CD8-positive, alpha-beta memory T cell (primary cell): Measurements from ENCODE around the gene TRANK1. TPM values are rescaled to one million over a fixed set of nuclear protein-coding genes. Genes with fewer than 3 reads are reported as not detected.
A peak's percentile ranks its signal among the peaks of the same experiment; 100 is the strongest.
"Not testable (repeated sequence)": the region's sequence is repeated elsewhere in the genome, so short reads cannot be mapped to it uniquely, and the experiment has no call there.

Experiments used
- CTCF ChIA-PET: fragments of 350-600 bp; sonication (Branson Sonifier 250); formaldehyde crosslinking; loops from one replicate; lab custom pipeline; 2021; ENCODE audit warnings: antibody characterized with exemption; lab: Charles Lee
- POLR2A ChIA-PET: fragments of 350-600 bp; sonication (Branson Sonifier 250); formaldehyde crosslinking; loops from one replicate; lab custom pipeline; 2021; ENCODE audit warnings: antibody characterized with exemption; lab: Charles Lee
- DNase-seq, 5 donors: peaks; one replicate each; pipeline versions ENCODE4 v3.0.0 to v3.0.0-alpha.2; 2020 to 2022; ENCODE audit warnings: mixed read lengths in 1 of 5
- H3K27ac ChIP-seq: one replicate; pipeline ENCODE4 v1.7.0; 2013; ENCODE audit warnings: low read depth, mild to moderate bottlenecking, low read length, moderate library complexity
- H3K27me3 ChIP-seq: 2 replicates; pipeline ENCODE4 v1.7.0; 2013; ENCODE audit warnings: low read length, mild to moderate bottlenecking; ENCODE audit not compliant: insufficient read depth, poor library complexity, severe bottlenecking
- H3K36me3 ChIP-seq: 2 replicates; pipeline ENCODE4 v1.7.0; 2013; ENCODE audit warnings: mild to moderate bottlenecking, low read length, moderate library complexity; ENCODE audit not compliant: insufficient read depth
- H3K4me1 ChIP-seq: 2 replicates; pipeline ENCODE4 v1.7.0; 2013; ENCODE audit warnings: mild to moderate bottlenecking, low read length, moderate library complexity; ENCODE audit not compliant: insufficient read depth
- H3K4me3 ChIP-seq: 2 replicates; pipeline ENCODE4 v1.7.0; 2013; ENCODE audit warnings: mild to moderate bottlenecking, low read length
- H3K9me3 ChIP-seq: 2 replicates; pipeline ENCODE4 v1.7.0; 2013; ENCODE audit warnings: mild to moderate bottlenecking, low read length
- H3K27ac Mint-ChIP-seq, 8 donors: one replicate each; pipeline ENCODE4 v1.8.0; 2020 to 2021; ENCODE audit warnings: mixed read lengths in 8 of 8, mild to moderate bottlenecking in 6 of 8, inconsistent platforms in 3 of 8, moderate library complexity in 3 of 8
- H3K27me3 Mint-ChIP-seq, 2 donors: one replicate each; pipeline ENCODE4 v1.8.0; 2020 to 2021; ENCODE audit warnings: mixed read lengths in 2 of 2, mild to moderate bottlenecking in 1 of 2, moderate library complexity in 1 of 2
- H3K36me3 Mint-ChIP-seq, 3 donors: one replicate each; pipeline ENCODE4 v1.8.0; 2020 to 2021; ENCODE audit warnings: mixed read lengths in 3 of 3, inconsistent platforms in 1 of 3, mild to moderate bottlenecking in 1 of 3
- H3K4me1 Mint-ChIP-seq, 3 donors: one replicate each; pipeline ENCODE4 v1.8.0; 2020 to 2021; ENCODE audit warnings: mixed read lengths in 3 of 3, inconsistent platforms in 1 of 3, mild to moderate bottlenecking in 1 of 3
- H3K4me3 Mint-ChIP-seq, 7 donors: one replicate each; pipeline ENCODE4 v1.8.0; 2020 to 2021; ENCODE audit warnings: mixed read lengths in 7 of 7, mild to moderate bottlenecking in 6 of 7, moderate library complexity in 4 of 7, inconsistent platforms in 2 of 7
- H3K9me3 Mint-ChIP-seq, 5 donors: one replicate each; pipeline ENCODE4 v1.8.0; 2020 to 2022; ENCODE audit warnings: mixed read lengths in 5 of 5, mild to moderate bottlenecking in 3 of 5, moderate library complexity in 2 of 5, inconsistent platforms in 1 of 5
- polyA plus RNA-seq: library from polyadenylated mRNA; unstranded; fragments of 300-500 nt; fragmentation: Illumina TruSeq; gene quantifications from one replicate; pipeline ENCODE4 v1.2.3, GENCODE V29; 2021
- total RNA-seq, 2 experiments: library from RNA; stranded (reverse); gene quantifications; one replicate each; pipeline ENCODE4 v1.2.3, GENCODE V29; 2021

Gene TRANK1
- total and polyA plus RNA-seq, 3 experiments from 2014 or later, result 12.7 to 33.2 (median 16.2) TPM

DNA sequence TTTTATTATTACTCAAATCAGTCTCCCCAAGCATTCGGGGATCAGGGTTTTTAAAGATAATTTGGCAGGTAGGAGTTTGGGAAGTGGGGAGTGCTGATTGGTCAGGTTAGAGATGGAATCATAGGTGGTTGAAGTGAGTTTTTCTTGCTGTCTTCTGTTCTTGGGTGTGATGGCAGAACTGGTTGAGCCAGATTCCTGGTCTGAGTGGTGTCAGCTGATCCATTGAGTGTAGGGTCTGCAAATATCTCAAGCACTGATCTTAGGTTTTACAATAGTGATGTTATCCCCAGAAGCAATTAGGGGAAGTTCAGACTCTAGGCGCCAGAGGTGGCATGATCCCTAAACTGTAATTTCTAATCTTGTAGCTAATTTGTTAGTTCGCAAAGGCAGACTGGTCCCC is 20.6 kb upstream of the TRANK1 start:
- CTCF ChIA-PET, result interaction anchor here (1.6 kb wide), 1 partner anchor 11 kb away, joined by 3 read pairs; no protein-coding TSS in a partner anchor

DNA sequence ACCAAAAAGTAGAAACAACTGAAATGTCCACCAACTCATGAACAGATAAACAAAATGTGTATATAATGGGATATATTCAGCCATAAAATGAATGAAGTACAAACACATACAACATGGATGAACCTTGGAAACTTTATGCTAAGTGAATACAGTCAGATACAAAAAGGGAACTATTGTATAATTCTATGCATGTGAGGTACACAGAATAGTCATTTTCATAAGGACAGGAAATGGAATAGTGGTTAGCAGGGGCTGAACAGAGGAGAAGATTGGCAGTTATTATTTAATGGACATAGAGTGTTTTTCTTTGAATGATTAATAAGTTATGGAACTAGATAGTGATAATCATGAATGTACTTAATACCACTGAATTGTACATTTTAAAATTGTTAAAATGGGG is 20.0 kb upstream of the TRANK1 start:
- CTCF ChIA-PET, result no interaction called here
- peaks cover 0 to 1% (median 0%) of the 10 kb centered on the region in 3 donors for H3K36me3 Mint-ChIP-seq

More for the DNA sequence above, 20.6 kb upstream of the TRANK1 start:
- no peaks in the 10 kb centered on the region for H3K27me3 Mint-ChIP-seq
- H3K9me3 Mint-ChIP-seq, result no peaks in the 10 kb centered on the region
- Histone ChIP-seq H3K36me3 (no peaks in the 10 kb centered on the region), H3K27ac (no peak overlapping the region), H3K4me3 (no peak overlapping the region), H3K4me1 (no peaks in the 10 kb centered on the region), H3K9me3 (no peaks in the 10 kb centered on the region), H3K27me3 (no peaks in the 10 kb centered on the region)
- H3K36me3 Mint-ChIP-seq, result peaks cover 0 to 3% (median 0%) of the 10 kb centered on the region in 3 donors
- peak overlapping the region in 1 of 8 donors; percentile 72 for H3K27ac Mint-ChIP-seq
- peaks cover 9 to 15% (median 14%) of the 10 kb centered on the region in 3 donors for H3K4me1 Mint-ChIP-seq
- no peak for DNase-seq
- no peak overlapping the region for H3K4me3 Mint-ChIP-seq
- POLR2A ChIA-PET, result no interaction called here

DNA sequence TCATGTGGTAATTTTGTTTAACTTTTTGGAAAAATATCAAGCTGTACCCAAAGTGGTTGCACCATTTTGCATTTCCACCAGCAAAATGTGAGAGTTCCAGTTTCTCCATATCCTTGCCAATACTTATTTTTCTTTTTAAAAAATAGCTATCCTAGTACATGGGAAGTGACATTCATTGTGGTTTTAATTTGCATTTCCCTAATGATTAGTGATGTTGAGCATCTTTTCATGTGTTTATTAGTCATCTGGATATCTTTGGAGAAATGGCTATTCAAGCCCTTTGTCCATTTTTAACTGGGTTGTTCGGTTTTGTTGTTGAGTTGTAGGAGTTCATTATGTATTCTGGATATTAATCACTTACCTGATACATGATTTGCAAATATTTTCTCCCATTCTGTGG is 19.5 kb upstream of the TRANK1 start:
- H3K4me1 Mint-ChIP-seq, result peaks cover 2 to 6% (median 5%) of the 10 kb centered on the region in 3 donors
- Histone ChIP-seq H3K9me3 (no peaks in the 10 kb centered on the region), H3K4me3 (no peak overlapping the region), H3K36me3 (no peaks in the 10 kb centered on the region), H3K27me3 (no peaks in the 10 kb centered on the region), H3K27ac (no peak overlapping the region), H3K4me1 (no peaks in the 10 kb centered on the region)
- H3K27me3 Mint-ChIP-seq, result no peaks in the 10 kb centered on the region
- no peak overlapping the region for H3K27ac Mint-ChIP-seq
- H3K4me3 Mint-ChIP-seq, result no peak overlapping the region
- DNase-seq, result no peak
- peaks cover 0 to 1% (median 0%) of the 10 kb centered on the region in 3 donors for H3K36me3 Mint-ChIP-seq
- no peaks in the 10 kb centered on the region for H3K9me3 Mint-ChIP-seq
- ChIA-PET POLR2A (no interaction called here), CTCF (no interaction called here)

More for the DNA sequence above, 20.0 kb upstream of the TRANK1 start:
- Mint-ChIP-seq H3K4me3 (no peak overlapping the region), H3K4me1 (peaks cover 6 to 11% (median 10%) of the 10 kb centered on the region in 3 donors), H3K27me3 (no peaks in the 10 kb centered on the region), H3K9me3 (no peaks in the 10 kb centered on the region), H3K27ac (no peak overlapping the region)
- no peak for DNase-seq
- H3K4me3 ChIP-seq, result no peak overlapping the region
- H3K27ac ChIP-seq, result no peak overlapping the region
- no peaks in the 10 kb centered on the region for H3K36me3 ChIP-seq
- H3K9me3 ChIP-seq, result no peaks in the 10 kb centered on the region
- no peaks in the 10 kb centered on the region for H3K27me3 ChIP-seq
- no peaks in the 10 kb centered on the region for H3K4me1 ChIP-seq
- POLR2A ChIA-PET, result no interaction called here

DNA sequence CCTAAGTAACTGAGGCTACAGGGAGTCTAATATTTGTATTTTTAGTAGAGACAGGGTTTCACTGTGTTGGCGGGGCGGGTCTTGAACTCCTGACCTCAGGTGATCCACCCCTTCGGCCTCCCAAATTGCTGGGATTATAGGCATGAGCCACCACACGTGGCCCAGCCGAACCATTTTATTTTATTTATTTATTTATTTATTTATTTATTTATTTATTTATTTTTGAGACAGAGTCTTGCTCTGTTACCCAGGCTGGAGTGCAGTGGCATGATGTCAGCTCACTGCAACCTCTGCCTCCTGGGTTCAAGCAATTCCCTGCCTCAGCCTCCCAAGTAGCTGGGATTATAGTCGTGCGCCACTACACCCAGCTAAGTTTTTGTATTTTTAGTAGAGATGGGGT is 18.2 kb upstream of the TRANK1 start:
- H3K4me1 Mint-ChIP-seq, H3K27ac ChIP-seq, H3K9me3 ChIP-seq, H3K4me3 Mint-ChIP-seq, H3K36me3 Mint-ChIP-seq, H3K4me3 ChIP-seq, H3K27me3 ChIP-seq, DNase-seq, CTCF ChIA-PET, H3K27me3 Mint-ChIP-seq, H3K36me3 ChIP-seq, H3K27ac Mint-ChIP-seq, H3K4me1 ChIP-seq, H3K9me3 Mint-ChIP-seq: not testable (repeated sequence)
- POLR2A ChIA-PET, result interaction anchor here (0.7 kb wide), 1 partner anchor 22 kb away, joined by 5 read pairs; no protein-coding TSS in a partner anchor

DNA sequence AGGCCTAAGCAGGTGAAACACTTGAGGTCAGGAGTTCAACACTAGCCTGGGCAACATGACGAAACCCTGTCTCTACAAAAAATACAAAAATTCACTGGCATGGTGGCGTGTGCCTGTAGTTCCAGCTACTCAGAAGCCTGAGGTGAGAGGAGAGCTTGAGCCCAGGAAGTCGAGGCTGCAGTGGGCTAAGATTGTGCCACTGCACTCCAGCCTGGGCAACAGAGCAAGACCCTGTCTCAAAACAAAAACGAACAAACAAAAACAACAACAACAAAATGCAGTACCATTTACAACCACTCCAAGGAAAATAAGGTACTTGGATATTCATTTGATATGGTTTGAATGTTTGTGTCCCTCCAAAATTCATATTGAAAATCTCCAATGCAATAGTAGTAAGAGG is 15.6 kb upstream of the TRANK1 start:
- ChIA-PET CTCF (interaction anchor here (0.7 to 3.8 kb wide), 4 partner anchors 17 to 168 kb away, joined by 3 to 22 read pairs (median 12); partner anchors contain the start of gene TRANK1), POLR2A (no interaction called here)
- no peaks in the 10 kb centered on the region for H3K9me3 ChIP-seq
- H3K4me3 ChIP-seq, result no peak overlapping the region
- Mint-ChIP-seq H3K4me3 (no peak overlapping the region), H3K9me3 (no peaks in the 10 kb centered on the region), H3K4me1 (peaks cover 8 to 16% (median 11%) of the 10 kb centered on the region in 3 donors), H3K36me3 (peaks cover 0 to 1% (median 0%) of the 10 kb centered on the region in 3 donors), H3K27ac (no peak overlapping the region), H3K27me3 (no peaks in the 10 kb centered on the region)
- H3K4me1 ChIP-seq, result no peaks in the 10 kb centered on the region
- no peaks in the 10 kb centered on the region for H3K27me3 ChIP-seq
- H3K36me3 ChIP-seq, result no peaks in the 10 kb centered on the region
- no peak overlapping the region for H3K27ac ChIP-seq
- DNase-seq, result no peak

DNA sequence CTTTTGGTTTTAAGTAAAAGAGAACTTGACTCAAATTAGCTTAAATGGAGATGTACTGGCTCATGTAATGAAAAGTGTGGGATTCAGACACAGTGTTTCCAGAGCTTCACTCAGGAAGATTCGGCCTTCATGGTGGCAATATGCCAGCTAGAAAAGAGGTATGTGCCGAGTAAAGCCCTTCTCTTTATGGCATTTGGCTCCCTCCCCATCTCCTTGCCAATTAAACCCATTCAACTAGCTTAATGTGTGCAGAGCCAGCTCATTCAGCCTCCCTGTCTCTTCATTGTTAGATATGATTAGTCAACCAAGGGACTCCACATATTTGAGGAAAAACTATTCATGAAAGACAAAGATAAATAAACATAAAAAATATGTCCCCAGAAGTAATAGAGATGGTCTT is 15.0 kb upstream of the TRANK1 start:
- Histone ChIP-seq H3K9me3 (no peaks in the 10 kb centered on the region), H3K4me1 (no peaks in the 10 kb centered on the region), H3K4me3 (no peak overlapping the region), H3K27ac (no peak overlapping the region), H3K36me3 (no peaks in the 10 kb centered on the region), H3K27me3 (no peaks in the 10 kb centered on the region)
- POLR2A ChIA-PET, result interaction anchor here (0.6 kb wide), 1 partner anchor 9 kb away, joined by 4 read pairs; no protein-coding TSS in a partner anchor
- H3K4me1 Mint-ChIP-seq, result peaks cover 8 to 16% (median 11%) of the 10 kb centered on the region in 3 donors
- peaks cover 0 to under 1% (median 0%) of the 10 kb centered on the region in 3 donors for H3K36me3 Mint-ChIP-seq
- CTCF ChIA-PET, result interaction anchor here (0.9 to 4.0 kb wide), 11 partner anchors 9 to 226 kb away, joined by 3 to 22 read pairs (median 11); partner anchors contain the start of gene TRANK1
- no peak for DNase-seq
- H3K27me3 Mint-ChIP-seq, result no peaks in the 10 kb centered on the region
- no peak overlapping the region for H3K27ac Mint-ChIP-seq
- H3K4me3 Mint-ChIP-seq, result no peak overlapping the region
- H3K9me3 Mint-ChIP-seq, result no peaks in the 10 kb centered on the region

DNA sequence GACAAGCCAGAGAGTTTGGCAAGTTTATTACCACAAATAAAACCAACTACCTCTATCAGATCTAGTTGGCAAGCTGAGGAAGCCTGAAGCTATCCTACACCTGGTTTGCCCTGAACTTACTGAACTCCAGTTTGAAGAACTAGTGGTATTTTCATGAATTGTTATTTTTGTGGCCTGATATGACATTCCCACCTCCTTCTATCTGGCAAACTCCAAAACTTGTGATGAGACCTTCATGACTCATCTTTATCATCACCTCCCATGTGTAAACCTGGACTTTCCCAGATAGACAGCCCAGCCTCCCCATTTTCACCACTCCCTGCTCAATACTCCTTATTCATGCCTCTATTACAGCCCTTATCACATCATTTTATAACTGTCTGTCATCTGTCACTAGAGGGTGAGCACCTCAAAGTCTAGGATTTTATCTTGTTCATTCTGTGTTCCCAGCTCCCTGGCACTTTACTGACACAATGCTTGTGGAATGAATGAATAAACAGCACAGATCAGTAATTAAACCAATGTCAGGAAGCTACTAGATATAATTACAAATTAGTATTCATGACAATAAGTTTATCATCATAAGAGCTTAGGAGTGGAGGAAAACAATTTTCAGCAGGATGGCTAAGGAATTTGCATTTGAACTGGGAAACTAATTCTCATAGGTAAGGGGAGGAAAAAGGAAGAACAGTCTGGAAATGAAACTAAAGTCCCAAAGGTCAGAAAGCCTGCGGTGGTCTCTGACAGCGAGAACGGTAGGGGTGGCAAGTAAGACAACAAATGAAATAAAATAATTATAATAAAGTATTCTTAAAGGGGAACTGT is 13.2 kb upstream of the TRANK1 start:
- Histone ChIP-seq H3K36me3 (no peaks in the 10 kb centered on the region), H3K4me1 (no peaks in the 10 kb centered on the region), H3K27me3 (no peaks in the 10 kb centered on the region), H3K9me3 (no peaks in the 10 kb centered on the region), H3K4me3 (no peak overlapping the region), H3K27ac (peak overlapping the region; percentile 68)
- POLR2A ChIA-PET, result interaction anchor here (0.5 to 1.6 kb wide), 7 partner anchors 14 to 115 kb away, joined by 3 to 8 read pairs (median 4); partner anchors contain the start of genes EPM2AIP1, MLH1 and TRANK1
- H3K27ac Mint-ChIP-seq, result peak overlapping the region; percentile 26 to 75 (median 55)
- H3K27me3 Mint-ChIP-seq, result no peaks in the 10 kb centered on the region
- H3K36me3 Mint-ChIP-seq, result no peaks in the 10 kb centered on the region
- peak overlapping the region in 3 of 7 donors; percentile 23 to 70 (median 35) for H3K4me3 Mint-ChIP-seq
- no peaks in the 10 kb centered on the region for H3K9me3 Mint-ChIP-seq
- no peak for DNase-seq
- CTCF ChIA-PET, result interaction anchor here (0.6 to 4.0 kb wide), 44 partner anchors 8 to 258 kb away, joined by 3 to 22 read pairs (median 4); partner anchors contain the start of genes EPM2AIP1, MLH1 and TRANK1
- H3K4me1 Mint-ChIP-seq, result peaks cover 8 to 16% (median 11%) of the 10 kb centered on the region in 3 donors

DNA sequence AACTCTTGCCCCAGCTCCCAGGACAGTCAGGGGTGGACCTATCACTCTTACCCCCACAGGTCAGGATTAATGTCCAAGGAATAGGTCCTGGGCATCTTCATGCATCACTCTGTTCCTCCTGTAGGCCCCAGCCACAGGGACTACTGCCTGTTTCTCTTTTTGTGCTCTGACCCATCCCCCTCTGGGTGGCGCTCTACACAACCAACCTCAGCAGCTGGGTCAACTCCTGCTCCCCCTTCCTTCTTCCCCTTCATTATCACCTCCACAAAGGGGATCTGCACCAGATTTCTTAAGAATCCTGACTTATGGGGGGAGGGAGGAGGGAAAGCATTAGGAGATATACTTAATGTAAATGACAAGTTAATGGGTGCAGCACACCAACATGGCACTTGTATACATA is 12.2 kb upstream of the TRANK1 start:
- Histone ChIP-seq H3K9me3 (no peaks in the 10 kb centered on the region), H3K4me3 (no peak overlapping the region), H3K27ac (peak overlapping the region; percentile 68), H3K4me1 (no peaks in the 10 kb centered on the region), H3K36me3 (no peaks in the 10 kb centered on the region), H3K27me3 (no peaks in the 10 kb centered on the region)
- POLR2A ChIA-PET, result no interaction called here
- Mint-ChIP-seq H3K27ac (peak overlapping the region in 3 of 8 donors; percentile 43 to 87 (median 49)), H3K9me3 (no peaks in the 10 kb centered on the region), H3K4me3 (no peak overlapping the region), H3K4me1 (peaks cover 8 to 16% (median 11%) of the 10 kb centered on the region in 3 donors), H3K36me3 (no peaks in the 10 kb centered on the region), H3K27me3 (no peaks in the 10 kb centered on the region)
- DNase-seq, result no peak
- CTCF ChIA-PET, result interaction anchor here (1.3 to 4.0 kb wide), 7 partner anchors 7 to 86 kb away, joined by 3 to 22 read pairs (median 12); partner anchors contain the start of genes EPM2AIP1 and MLH1
